Measurements from ENCODE around the gene GNB5.

DNA sequence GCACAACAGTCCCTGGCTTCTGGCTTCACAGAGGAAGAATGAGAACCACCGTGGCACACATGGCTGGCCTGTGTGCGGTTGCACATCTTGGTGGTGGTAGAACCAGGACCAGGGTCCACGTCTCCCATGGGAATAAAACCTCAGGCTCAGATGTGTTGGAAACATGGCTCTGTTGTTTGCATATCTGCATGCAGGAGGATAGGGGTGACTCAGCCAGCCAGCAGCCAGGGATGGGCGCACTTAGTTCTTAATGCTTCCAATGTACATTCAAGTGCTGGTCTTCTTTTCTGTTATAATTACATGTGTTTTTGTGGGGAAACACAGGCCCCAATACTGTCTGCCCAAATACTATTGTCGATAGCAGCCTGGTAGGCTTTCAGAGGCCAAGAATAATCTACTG is 42.8 kb downstream of the GNB5 start:
- TF ChIP-seq EZH2 (IDR thresholded peaks at IDR 0.05) (no peak), POLR2AphosphoS5 (IDR thresholded peaks at IDR 0.05; ENCODE audit: borderline replicate concordance, low read depth, low read length) (no peak)
